ENCODE data around the gene ME3.

GRCh38 chr11:86615487-86615886, 56.9 kb downstream of the ME3 start:
- TF ChIP-seq ATF2 (CRISPR knock-in tag; IDR thresholded peaks at IDR 0.05; ENCODE audit: borderline replicate concordance, low read depth) (no peak), FOXK1 (CRISPR knock-in tag; IDR thresholded peaks at IDR 0.05) (no peak), CTCF (IDR thresholded peaks at IDR 0.05) (no peak), FOXJ3 (CRISPR knock-in tag; IDR thresholded peaks at IDR 0.05; ENCODE audit: borderline replicate concordance) (no peak), TEAD4 (CRISPR knock-in tag; IDR thresholded peaks at IDR 0.05) (no peak), E2F4 (CRISPR knock-in tag; IDR thresholded peaks at IDR 0.05; ENCODE audit: borderline replicate concordance, low read depth) (no peak), SP1 (CRISPR knock-in tag; conservative IDR thresholded peaks at IDR 0.05) (no peak), ZNF138 (CRISPR knock-in tag; conservative IDR thresholded peaks at IDR 0.05) (no peak)
